HG03521 (cell line): ENCODE results near the gene EFCAB12.
A peak's percentile ranks its signal among the peaks of the same experiment; 100 is the strongest.
"Not testable (repeated sequence)": the region's sequence is repeated elsewhere in the genome, so short reads cannot be mapped to it uniquely, and the experiment has no call there.

Source experiments
- ATAC-seq: cut with Tn5 transposase; IDR thresholded peaks from one replicate; pipeline ENCODE4 v1.9.1; 2021; ENCODE audit warnings: mild to moderate bottlenecking, moderate library complexity; ENCODE audit not compliant: unreplicated experiment

EFCAB12 gene

GRCh38 chr3:129421988-129422745, 6.3 kb downstream of the EFCAB12 start:
- no peak for ATAC-seq

DNA sequence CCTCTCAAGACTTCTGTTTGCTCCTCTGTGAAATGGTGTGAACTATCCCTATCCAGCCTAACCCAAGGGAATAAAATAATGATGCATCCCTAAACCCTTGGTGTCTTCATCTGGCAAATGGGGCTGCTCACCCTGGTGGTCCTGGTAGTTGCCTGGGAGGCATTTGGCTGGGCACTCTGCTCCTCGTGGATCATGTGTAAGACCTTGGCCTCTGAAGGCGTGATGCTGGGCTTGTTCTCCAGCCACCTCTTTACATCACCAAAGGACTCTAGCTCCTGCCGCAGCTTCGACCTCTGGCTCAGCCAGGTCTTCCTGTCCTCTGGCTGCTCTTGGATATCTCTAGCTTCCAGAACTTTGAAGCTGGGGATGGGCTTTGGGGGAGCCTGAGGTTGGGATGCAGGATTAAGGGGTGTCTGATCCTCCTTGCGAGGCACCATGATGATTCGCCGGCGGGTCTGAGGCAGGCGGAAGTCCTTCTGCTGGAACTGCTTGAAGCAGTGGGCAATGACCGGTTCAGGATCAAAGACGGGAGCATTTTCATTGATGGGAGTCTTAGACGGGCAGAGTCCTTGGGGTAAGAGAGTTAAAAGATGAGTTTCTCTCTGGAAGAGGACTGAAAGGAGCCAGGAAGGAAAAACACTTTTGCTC, 7.1 kb downstream of the EFCAB12 start:
- no peak for ATAC-seq

GRCh38 chr3:129419476-129419875, 9.0 kb downstream of the EFCAB12 start:
- ATAC-seq, result no peak

GRCh38 chr3:129418041-129418973, 10.1 kb downstream of the EFCAB12 start:
- no peak for ATAC-seq

DNA sequence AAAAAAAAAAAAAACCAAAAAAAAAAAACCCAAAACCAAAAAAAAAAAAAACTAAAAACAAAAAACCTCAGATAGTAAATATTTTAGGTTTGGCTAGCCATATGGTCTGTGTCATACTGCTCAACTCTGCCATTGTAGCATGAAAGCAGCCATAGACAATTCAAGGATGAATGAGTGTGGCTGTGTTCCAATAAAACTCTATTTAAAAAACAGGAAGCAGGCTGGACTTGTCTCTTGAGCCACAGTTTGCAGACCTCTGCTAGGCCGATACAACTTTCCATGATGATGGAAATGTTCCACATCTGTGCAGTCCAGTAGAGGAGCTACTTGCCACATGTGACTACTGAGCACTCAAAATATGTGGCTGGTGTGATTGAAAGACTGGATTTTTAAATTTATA, 11.1 kb downstream of the EFCAB12 start:
- no peak for ATAC-seq

DNA sequence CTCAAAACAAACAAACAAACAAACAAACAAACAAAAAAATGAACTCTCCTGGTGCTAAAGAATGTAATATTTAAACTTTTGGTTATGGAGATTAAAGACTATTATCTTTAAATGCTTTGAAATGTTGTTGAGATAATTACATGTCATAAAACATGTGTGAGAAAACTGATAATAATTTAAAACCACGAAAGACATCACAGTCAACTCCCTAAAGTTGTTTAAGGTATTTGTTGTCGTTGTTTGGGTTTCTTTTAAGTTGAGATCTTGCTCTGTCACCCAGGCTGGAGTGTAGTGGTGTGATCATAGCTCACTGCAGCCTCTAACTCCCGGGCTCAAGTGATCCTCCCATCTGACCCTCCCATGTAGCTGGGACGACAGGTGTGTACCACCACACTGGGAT, 12.0 kb downstream of the EFCAB12 start:
- no peak for ATAC-seq

GRCh38 chr3:129415830-129416229, 12.6 kb downstream of the EFCAB12 start:
- ATAC-seq, result no peak

DNA sequence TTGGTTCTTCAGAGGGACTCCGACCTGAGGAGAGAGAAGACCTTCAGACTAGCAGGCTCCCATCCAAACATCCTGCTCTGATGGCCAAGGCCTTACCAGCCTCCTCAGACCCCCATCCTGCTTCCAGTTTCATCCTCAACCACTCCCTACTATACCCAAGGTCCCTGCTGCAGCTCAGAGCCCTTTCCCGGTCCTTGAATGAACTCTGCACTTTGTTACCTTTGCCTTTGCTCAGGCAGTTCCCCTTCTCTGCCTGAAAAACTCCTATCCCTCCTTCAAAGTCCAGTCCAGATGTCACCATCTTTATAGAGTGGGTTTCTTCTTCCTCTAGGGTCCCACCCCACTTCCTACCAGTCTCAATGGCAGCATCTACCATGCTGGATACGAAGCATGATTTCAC, 13.1 kb downstream of the EFCAB12 start:
- no peak for ATAC-seq

- ATAC-seq, result peak; percentile 61
Measured at GRCh38 chr3:129413687-129414506, 14.5 kb downstream of the EFCAB12 start.

- ATAC-seq, result not testable (repeated sequence)
Measured at GRCh38 chr3:129413238-129413637, 15.2 kb downstream of the EFCAB12 start.

DNA sequence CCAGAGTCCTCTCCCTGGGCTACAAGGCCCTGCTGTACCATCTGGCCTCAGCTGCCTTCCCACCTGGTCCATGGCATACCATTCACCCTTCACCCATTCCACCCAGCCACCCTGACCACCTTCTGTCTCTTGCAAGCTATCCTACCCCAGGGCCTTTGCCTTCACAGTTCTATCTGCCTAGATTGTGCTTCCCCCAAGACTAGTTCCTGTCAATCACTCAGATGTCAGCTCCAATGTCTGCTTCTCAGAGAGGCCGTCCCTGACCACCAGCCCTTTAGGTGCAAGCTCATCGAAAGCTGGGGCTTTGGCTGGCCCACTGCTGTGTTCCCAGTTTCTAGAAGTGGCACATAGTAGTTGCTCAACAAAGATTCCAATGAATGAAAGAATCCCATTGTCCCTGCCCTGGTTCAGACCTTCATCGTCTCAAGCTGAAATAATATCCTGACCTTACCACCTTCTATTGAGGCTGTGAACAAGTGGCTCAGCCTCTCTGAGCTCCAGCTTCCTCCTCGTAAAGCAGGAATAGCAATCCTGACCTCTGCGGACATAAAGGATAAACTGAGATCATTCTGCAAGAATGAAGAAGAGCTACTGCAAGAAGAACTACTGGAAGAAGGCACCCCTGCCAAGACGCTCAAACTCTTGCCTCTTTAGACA, 15.8 kb downstream of the EFCAB12 start:
- no peak for ATAC-seq

DNA sequence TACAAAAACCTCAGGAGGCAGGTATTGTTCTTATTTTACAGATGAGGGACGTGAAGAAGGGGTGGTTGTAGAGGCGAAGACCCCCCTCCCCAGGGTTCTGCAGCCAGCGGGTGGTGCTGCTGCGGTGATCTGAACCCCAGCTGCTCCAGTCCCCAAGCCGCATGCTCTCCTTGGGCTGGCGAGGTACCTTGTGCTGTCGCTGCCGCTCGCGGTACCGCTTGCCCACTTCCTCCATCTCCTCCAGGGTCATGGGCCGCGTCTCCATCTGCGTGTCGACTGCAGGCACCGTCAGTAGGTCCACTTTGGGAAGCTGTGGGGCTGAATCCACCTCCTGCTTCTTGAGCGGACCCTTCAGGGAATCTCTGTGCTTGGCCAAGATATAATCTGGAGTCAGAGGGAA, 17.5 kb downstream of the EFCAB12 start:
- no peak for ATAC-seq

DNA sequence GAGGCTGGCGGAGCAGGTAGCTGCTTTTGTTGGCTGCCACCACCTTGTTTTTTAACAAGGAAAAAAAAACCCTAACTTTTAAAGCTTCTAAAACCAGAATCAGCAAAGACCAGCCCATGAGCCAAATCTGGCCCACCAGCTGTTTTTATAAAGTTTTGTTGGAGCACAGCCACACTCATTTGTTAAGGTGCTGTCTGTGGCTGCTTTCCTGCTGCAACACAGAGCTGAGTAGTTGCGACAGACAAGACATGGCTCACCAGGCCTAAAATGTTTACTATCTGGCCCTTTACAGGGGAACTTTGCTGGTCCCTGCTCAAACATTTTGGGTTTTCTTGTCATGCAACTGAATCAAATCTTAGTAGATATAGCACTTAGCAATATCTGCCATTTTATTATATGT, 18.9 kb downstream of the EFCAB12 start:
- ATAC-seq, result no peak

- no peak for ATAC-seq
Measured at GRCh38 chr3:129404610-129405009, 23.8 kb downstream of the EFCAB12 start.

GRCh38 chr3:129404130-129404529, 24.3 kb downstream of the EFCAB12 start:
- ATAC-seq, result no peak

- ATAC-seq, result no peak
Measured at GRCh38 chr3:129403450-129403849, 25.0 kb downstream of the EFCAB12 start.

DNA sequence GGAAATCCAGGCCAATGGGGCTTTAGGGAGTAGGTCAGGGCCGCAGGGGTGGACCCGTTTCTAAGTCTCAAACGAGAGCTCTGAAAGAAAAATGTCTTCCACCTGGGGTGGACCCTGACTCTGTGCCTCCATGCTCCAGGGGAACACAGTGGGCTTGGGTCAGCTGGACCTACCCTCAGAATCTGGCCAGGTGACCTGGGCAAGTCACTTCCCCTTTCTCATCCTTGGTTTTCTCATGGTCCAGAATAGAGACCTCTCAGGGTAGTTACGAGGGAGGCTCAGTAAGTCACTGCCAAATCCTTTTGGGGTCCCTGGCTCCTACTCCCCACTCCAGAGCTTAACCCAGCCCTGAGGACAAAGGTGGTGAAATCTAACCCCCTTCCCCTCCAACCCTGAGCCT, 25.8 kb downstream of the EFCAB12 start:
- no peak for ATAC-seq

DNA sequence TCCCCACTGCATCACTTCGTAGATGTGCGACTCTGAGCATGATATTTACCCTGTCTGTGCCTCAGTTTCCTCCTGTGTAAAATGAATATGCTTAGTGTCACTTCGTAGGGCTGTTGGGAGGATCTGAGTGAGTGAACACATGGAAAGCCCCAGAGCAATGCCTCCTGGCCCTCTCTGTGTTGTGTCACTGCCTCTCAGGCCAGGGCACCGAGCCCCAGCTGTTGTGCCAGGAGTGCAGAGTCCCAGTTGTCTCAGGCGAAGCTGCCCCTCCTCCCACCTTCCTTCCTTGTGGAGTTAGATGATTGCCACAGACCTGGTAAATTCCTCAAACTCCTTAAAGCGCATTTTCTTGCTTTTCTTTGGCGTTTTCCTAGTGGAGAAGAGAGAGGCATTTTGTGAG, 26.2 kb downstream of the EFCAB12 start:
- no peak for ATAC-seq

GRCh38 chr3:129399895-129400357, 28.5 kb downstream of the EFCAB12 start:
- ATAC-seq, result no peak
